SU-DHL-6 (cell line): ENCODE results near the gene ZRANB3.

Experiments used
- EZH2phosphoT487 ChIP-seq: fragments of 200-600 bp; sonication (generic), shearing (Covaris generic); conservative IDR thresholded peaks from 2 replicates; pipeline ENCODE4 v1.6.1; 2018; ENCODE audit warnings: mild to moderate bottlenecking, antibody characterized with exemption, low read length, moderate library complexity, mixed read lengths
- TF ChIP-seq, protein P1 (sequence below): fragments of 200-600 bp; sonication (generic); IDR thresholded peaks from one replicate; pipeline ENCODE4 v1.5.1; 2017; ENCODE audit warnings: antibody characterized with exemption, mild to moderate bottlenecking, low read length, moderate library complexity; ENCODE audit not compliant: insufficient read depth, poor library complexity, severe bottlenecking

DNA sequence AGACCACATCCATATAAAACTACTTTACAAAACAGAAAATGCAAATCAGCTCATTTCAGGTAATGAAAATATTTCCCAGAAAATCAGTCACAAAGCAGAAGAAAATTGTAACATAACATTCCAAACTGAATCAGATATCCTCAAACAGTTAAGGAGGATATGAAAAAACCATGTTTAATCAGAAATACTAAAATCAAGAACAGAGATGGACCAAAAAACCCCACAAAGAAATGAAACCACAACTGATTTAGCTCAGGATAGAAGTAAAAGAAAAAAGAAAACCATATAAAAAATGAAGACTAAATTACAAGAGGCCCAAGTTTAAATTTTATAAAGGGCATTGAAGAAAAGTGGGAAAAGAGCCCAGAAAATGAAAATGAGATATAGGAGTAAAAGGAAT is 376.1 kb downstream of the ZRANB3 start:
- TF ChIP-seq, protein P1, sequence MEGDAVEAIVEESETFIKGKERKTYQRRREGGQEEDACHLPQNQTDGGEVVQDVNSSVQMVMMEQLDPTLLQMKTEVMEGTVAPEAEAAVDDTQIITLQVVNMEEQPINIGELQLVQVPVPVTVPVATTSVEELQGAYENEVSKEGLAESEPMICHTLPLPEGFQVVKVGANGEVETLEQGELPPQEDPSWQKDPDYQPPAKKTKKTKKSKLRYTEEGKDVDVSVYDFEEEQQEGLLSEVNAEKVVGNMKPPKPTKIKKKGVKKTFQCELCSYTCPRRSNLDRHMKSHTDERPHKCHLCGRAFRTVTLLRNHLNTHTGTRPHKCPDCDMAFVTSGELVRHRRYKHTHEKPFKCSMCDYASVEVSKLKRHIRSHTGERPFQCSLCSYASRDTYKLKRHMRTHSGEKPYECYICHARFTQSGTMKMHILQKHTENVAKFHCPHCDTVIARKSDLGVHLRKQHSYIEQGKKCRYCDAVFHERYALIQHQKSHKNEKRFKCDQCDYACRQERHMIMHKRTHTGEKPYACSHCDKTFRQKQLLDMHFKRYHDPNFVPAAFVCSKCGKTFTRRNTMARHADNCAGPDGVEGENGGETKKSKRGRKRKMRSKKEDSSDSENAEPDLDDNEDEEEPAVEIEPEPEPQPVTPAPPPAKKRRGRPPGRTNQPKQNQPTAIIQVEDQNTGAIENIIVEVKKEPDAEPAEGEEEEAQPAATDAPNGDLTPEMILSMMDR: no peak
- TF ChIP-seq EZH2phosphoT487: no peak
